ENCODE measurements around the gene LYPD1.

Gene LYPD1

DNA sequence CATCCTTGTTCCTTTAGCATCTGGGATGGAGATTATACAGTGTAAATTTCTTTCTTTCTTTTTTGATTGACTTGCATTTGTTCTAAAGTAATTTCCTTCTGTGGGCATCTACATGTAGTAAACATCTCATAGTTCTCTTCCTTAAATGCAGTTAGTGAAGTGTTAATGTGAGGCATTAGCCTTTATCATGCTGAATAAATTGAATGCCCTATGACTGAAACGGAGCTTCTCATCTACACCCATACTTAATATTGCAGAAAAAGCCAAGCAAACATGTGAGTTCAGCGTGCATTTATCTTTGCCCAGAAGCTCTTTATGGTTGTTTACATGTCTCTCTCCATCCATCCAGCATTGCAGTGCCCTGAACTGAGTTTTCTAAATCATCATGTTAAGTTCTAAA, 58.3 kb downstream of the LYPD1 start:
- DNase-seq (ENCODE audit: low spot score): no peak
- no peak for TF ChIP-seq CTCF (IDR thresholded peaks at IDR 0.05; ENCODE audit: extremely low read depth, missing control alignments)

DNA sequence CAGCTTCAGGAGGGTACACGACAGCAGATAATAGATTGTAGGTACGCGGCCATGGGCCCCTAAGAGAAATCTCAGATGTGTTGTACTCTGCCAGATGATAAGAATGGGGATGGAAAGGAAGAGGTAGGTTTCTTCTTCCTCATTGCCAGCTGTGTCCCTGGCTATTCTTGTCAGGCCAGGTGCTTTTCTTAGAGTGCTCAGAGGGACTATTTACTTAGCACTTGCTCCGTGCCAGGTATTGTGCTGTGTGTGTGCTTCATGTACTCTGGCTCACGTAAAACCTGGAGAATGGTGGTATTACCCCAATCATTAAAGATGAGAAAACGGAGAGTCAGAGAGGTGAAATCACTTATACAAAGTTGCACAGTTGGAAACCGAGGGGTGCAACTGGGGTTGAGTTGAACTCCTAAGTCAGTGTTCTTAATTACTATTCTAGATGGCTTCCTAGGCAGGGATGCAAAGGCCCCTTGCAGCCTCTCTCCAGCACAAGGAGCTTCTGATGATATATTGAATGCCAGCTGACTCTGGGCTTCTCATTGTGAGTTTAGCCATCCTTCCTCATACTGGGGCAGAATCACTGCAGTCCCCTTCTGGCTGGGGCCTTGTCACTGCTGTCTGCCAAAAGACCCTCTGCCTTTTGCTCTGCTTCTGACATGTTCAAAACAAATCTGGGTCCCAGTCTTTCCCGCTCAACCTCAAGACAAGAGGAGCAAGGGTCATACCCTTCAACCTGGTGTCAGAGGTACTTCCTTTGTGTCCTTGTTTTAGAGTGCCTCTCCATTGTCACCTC, 60.7 kb downstream of the LYPD1 start:
- DNase-seq (ENCODE audit: low spot score): no peak
- no peak for TF ChIP-seq CTCF (IDR thresholded peaks at IDR 0.05; ENCODE audit: extremely low read depth, missing control alignments)

DNA sequence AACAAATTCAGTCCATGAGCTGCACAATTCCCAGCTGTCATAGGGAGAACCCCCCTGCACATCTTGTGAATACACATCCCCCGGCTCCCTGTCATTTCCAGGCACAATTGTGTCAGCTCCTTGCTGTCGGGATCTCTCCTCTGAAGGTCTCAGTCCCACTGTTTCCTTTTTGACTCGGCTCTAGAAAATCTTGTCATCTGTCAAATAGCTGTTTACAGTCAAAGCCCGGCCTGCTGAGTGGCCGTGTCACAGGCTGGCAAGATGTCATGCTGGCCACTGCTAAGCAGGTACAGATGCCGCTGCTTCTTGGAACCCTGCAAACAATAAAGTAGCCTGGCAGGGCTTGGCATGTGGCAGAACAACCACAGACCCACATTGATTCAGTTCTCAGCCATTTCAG, 61.7 kb downstream of the LYPD1 start:
- no peak for TF ChIP-seq CTCF (IDR thresholded peaks at IDR 0.05; ENCODE audit: extremely low read depth, missing control alignments)
- no peak for DNase-seq (ENCODE audit: low spot score)

- TF ChIP-seq CTCF (IDR thresholded peaks at IDR 0.05; ENCODE audit: extremely low read depth, missing control alignments): no peak
- no peak for DNase-seq (ENCODE audit: low spot score)
Measured at GRCh38 chr2:132607426-132608090, 62.4 kb downstream of the LYPD1 start.

GRCh38 chr2:132606649-132607048, 63.4 kb downstream of the LYPD1 start:
- no peak for TF ChIP-seq CTCF (IDR thresholded peaks at IDR 0.05; ENCODE audit: extremely low read depth, missing control alignments)
- no peak for DNase-seq (ENCODE audit: low spot score)

DNA sequence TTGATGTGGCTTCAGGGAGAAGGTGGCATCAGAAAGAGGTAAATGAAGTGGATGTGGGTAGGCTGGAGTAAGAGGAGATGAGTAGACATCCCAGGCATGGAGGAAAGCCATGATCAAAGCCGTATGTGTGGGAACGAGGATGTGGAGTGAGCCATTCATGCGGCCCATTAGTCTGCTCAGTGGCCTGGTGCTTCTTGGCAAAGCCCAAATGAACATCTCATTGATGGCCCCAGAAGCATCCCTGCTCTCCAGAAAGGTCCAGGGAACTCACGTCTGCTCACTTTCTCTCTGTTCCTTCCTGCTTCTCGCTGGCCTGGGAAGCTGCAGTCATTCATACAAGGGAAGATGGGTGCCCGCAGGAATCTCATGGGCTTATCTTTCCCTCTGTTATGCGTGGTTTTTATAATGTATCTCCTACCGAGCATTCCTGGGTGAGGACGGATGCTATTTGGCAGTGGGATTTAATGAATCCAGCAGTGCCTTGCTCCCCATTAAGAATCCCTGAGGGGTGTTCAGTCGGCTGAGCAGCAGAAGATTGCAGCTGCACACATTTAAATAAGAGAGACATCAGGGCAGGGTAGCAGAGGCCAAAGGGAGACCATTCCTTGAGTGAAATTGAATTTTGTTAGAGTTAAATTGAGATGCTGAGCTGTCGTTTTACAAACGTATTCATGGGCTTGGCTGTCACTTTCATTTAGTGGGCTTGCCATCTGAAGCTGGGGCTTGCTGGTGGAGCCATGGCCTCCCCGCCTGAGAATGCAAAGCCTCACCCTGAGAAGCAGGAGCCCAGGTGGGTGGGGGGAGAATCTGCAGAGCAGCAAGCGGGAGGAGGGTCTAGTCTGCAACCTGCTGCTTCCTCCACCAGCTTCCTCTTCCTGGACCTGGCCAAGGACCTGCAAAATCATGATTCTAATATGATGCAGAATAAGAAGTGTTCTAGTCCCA, 64.5 kb downstream of the LYPD1 start:
- no peak for DNase-seq (ENCODE audit: low spot score)
- TF ChIP-seq CTCF (IDR thresholded peaks at IDR 0.05; ENCODE audit: extremely low read depth, missing control alignments): no peak

Data from GM20000 (cell line).